Measurements from ENCODE around the gene EIF4H. TPM values are rescaled to one million over a fixed set of nuclear protein-coding genes. Genes with fewer than 3 reads are reported as not detected.
"Not testable (repeated sequence)": the region's sequence is repeated elsewhere in the genome, so short reads cannot be mapped to it uniquely, and the experiment has no call there.

EIF4H gene
- total RNA-seq, 4 donors from 2014 or later, result 194 to 261 (median 249) TPM

DNA sequence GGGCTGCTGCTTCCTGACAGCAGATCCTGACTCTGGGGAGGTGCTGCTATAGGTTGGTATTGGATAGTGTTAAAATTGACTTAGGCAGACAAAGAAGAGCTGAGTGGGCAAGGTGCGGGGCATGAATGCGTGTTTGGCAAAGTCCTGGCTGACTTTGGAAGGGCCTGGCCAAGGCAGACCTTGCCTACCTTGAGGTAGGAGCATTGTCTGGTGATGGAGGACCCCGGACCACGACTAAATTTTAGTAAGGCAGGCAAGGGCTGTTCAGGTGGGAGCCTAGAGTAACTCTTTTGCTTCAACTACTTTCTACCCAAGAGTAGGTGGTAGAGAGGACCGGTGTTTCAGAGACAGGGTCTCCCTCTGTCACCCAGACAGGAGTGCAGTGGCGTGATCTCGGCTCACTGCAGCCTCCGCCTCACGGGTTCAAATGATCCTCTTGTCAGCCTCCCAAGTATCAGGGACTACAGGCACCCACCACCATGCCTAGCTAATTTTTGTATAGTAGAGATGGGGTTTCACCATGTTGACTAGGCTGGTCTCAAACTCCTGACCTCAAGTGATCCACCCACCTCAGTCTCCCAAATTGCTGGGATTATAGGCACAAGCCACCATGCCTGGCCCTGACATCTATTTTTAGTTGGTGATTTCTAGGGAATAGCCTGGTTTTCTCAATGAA, 23.4 kb downstream of the EIF4H start:
- DNase-seq, result no peak
- 95 to 97% methylated on average over 6 to 8 of the region's 9 CpGs for WGBS, 2 donors
- Histone ChIP-seq H3K36me3 (peaks cover 7 to 58% (median 24%) of the 10 kb centered on the region in 3 donors), H3K9me3 (no peaks in the 10 kb centered on the region), H3K27me3 (no peaks in the 10 kb centered on the region), H3K27ac (no peak overlapping the region), H3K4me3 (no peak overlapping the region), H3K4me1 (peaks cover 0 to 4% (median 0%) of the 10 kb centered on the region in 3 donors)
- intact Hi-C loops (cut with DNase I), result no loop called here
- TF ChIP-seq, protein P1, sequence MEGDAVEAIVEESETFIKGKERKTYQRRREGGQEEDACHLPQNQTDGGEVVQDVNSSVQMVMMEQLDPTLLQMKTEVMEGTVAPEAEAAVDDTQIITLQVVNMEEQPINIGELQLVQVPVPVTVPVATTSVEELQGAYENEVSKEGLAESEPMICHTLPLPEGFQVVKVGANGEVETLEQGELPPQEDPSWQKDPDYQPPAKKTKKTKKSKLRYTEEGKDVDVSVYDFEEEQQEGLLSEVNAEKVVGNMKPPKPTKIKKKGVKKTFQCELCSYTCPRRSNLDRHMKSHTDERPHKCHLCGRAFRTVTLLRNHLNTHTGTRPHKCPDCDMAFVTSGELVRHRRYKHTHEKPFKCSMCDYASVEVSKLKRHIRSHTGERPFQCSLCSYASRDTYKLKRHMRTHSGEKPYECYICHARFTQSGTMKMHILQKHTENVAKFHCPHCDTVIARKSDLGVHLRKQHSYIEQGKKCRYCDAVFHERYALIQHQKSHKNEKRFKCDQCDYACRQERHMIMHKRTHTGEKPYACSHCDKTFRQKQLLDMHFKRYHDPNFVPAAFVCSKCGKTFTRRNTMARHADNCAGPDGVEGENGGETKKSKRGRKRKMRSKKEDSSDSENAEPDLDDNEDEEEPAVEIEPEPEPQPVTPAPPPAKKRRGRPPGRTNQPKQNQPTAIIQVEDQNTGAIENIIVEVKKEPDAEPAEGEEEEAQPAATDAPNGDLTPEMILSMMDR (IDR thresholded peaks at IDR 0.05), result no peak
- no peak for TF ChIP-seq POLR2A (IDR thresholded peaks at IDR 0.05)

DNA sequence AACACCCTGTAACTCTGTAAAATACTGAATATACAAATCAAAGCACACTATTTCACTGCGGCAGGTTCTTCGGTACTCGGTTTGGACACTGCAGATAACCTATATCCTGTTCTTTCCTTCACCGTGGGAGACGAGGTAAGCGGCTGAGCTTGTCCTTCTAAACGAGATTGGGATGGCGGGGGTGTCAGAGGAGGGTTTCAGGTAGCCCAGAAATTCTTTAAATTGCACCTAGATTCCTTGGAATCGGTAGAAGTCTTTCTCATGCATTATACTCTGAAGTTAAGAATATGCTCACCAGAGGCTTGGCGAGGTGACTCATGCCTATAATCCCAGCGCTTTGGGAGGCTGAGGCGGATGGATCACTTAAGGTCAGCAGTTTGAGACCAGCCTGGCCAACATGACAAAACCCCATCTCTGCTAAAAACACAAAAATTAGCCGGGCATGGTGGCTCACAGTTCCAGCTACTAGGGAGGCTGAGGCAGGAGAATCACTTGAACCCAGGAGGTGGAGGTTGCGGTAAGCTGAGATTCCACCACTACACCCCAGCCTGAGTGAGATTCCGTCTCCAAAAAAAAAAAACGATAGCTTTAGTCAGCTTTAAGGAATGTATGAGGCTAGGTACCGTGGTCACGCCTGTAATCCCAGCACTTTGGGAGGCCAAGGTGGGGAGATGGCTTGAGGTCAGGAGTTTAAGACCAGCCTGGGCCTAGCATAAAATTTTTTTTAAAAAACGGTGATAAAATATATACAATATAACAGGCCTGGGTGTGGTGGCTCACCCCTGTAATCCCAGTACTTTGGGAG, 25.6 kb downstream of the EIF4H start:
- DNase-seq, result no peak
- H3K4me1 ChIP-seq, result peaks cover 0 to 13% (median 0%) of the 10 kb centered on the region in 3 donors
- no peak overlapping the region for H3K27ac ChIP-seq
- H3K9me3 ChIP-seq, result no peaks in the 10 kb centered on the region
- intact Hi-C loops (cut with DNase I), result no loop called here
- peaks cover 4 to 37% (median 4%) of the 10 kb centered on the region in 3 donors for H3K36me3 ChIP-seq
- H3K4me3 ChIP-seq, result no peak overlapping the region
- H3K27me3 ChIP-seq, result peaks cover 0 to 4% (median 0%) of the 10 kb centered on the region in 4 donors
- WGBS, 2 donors, result 59 to 83% methylated on average over 17 to 19 of the region's 19 CpGs
- no peak for TF ChIP-seq POLR2A (IDR thresholded peaks at IDR 0.05)
- TF ChIP-seq, protein P1 (IDR thresholded peaks at IDR 0.05), result no peak

DNA sequence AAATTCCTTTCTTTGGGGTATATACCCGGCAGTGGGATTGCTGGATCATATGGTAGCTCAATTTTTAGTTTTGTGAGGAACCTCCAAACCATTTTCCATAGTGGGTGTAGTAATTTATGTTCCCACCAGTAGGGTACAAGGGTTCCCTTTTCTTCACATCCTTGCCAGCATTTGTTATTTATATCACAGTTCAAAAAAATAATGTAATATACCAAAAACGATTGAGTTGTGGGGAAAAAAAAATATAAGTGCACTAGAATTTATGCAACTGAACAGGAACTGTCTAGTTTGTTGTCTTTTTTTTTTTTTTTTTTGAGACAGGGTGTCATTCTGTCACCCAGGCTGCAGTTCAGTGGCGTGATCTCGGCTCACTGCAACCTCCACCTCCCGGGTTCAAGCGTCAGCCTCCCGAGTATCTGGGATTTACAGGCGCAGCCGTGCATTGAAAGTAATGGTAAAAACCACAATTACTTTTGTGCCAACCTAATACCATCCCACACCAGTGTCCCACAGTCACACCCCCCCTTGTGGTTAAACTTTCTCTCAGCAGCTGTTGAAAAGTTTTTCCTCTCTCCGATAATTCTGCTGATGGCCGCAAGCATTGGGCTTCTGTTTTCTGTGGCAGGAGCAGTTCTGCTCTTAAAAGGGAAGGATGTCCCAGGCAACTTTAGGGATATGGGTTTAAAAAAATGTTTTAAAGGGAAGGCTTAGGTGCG, 28.8 kb downstream of the EIF4H start:
- no peak for DNase-seq
- no peaks in the 10 kb centered on the region for H3K9me3 ChIP-seq
- no peak overlapping the region for H3K4me3 ChIP-seq
- H3K27me3 ChIP-seq, result peaks cover 0 to 9% (median 0%) of the 10 kb centered on the region in 4 donors
- H3K36me3 ChIP-seq, result peaks cover 0 to 9% (median 0%) of the 10 kb centered on the region in 3 donors
- intact Hi-C loops (cut with DNase I), result no loop called here
- WGBS, 2 donors, result 28 to 30% methylated on average over 11 to 12 of the region's 12 CpGs
- TF ChIP-seq, protein P1 (IDR thresholded peaks at IDR 0.05), result peak; percentile 20 to 68 (median 53)
- TF ChIP-seq POLR2A (IDR thresholded peaks at IDR 0.05), result no peak
- H3K4me1 ChIP-seq, result peaks cover 0 to 23% (median 0%) of the 10 kb centered on the region in 3 donors
- H3K27ac ChIP-seq, result no peak overlapping the region

DNA sequence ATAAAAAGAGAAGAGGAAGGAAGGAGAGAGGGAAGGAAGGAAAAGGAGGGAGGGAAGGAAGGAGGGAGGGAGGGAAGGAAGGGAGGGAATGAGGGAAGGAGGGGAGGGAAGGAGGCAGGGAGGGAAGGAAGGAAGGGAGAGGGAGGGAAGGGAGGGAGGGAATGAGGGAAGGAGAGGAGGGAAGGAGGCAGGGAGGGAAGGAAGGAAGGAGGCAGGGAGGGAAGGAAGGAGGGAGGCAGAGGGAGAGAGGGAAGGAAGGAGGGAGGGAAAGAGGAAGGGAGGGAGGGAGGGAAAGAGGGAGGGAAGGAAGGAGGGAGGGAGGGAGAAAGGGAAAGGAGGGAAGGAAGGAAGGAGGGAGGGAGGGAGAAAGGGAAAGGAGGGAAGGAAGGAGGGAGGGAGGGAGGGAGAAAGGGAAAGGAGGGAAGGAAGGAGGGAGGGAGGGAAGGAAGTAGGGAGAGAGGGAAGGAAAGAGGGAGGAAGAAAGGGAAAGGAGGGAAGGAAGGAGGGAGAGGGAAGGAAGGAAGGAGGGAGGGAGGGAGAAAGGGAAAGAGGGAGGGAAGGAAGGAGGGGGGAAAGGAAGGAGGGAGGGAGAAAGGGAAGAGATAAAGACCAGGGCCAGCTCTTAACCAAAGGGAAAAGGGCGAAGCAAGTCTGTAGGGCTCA, 29.9 kb downstream of the EIF4H start:
- no peaks in the 10 kb centered on the region for H3K9me3 ChIP-seq
- no peak for TF ChIP-seq POLR2A (IDR thresholded peaks at IDR 0.05)
- TF ChIP-seq, protein P1 (IDR thresholded peaks at IDR 0.05), result no peak
- H3K27ac ChIP-seq, result no peak overlapping the region
- H3K4me1 ChIP-seq, result peaks cover 0 to 24% (median under 1%) of the 10 kb centered on the region in 3 donors
- H3K4me3 ChIP-seq, result no peak overlapping the region
- peaks cover 0 to 9% (median 0%) of the 10 kb centered on the region in 4 donors for H3K27me3 ChIP-seq
- intact Hi-C loops (cut with DNase I), result no loop called here
- WGBS, 2 donors, result 73 to 90% methylated on average over 1 of the region's 1 CpG
- DNase-seq, result no peak
- no peaks in the 10 kb centered on the region for H3K36me3 ChIP-seq

DNA sequence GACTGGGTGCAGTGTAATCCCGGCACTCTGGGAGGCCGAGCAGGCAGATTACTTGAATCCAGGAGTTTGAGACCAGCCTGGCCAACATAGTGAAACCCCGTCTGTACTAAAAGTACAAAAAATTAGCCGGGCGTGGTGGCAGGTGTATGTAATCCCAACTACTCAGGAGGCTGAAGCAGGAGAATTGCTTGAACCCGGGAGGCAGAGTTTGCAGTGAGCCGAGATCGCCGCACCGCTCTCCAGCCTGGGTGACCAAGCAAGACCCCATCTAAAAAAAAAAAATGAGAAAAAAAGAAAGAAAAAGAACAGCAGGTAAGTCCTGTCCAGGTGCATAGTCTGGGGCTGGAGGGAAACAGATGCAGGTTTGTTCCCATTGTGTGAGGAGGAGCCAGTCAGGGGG, 31.9 kb downstream of the EIF4H start:
- intact Hi-C loops (cut with DNase I), result loop anchor here (2.0 to 5.0 kb wide), 2 partner anchors 141 to 186 kb away; no protein-coding TSS in a partner anchor
- H3K27ac ChIP-seq, DNase-seq, H3K4me3 ChIP-seq, H3K27me3 ChIP-seq, H3K9me3 ChIP-seq, H3K36me3 ChIP-seq: not testable (repeated sequence)
- H3K4me1 ChIP-seq, result peaks cover 5 to 38% (median 7%) of the 10 kb centered on the region in 3 donors
- WGBS, 2 donors, result 50 to 76% methylated on average over 9 to 10 of the region's 10 CpGs
